ENCODE data around the gene CELA2A. TPM values are rescaled to one million over a fixed set of nuclear protein-coding genes. Genes with fewer than 3 reads are reported as not detected.
A peak's percentile ranks its signal among the peaks of the same experiment; 100 is the strongest.

Gene CELA2A
- total and polyA plus RNA-seq, 9 of the 15 experiments (the other 6 are each of a cell fraction or from before 2014, with no cell fraction given) = 0.62 TPM; not detected in 8

GRCh38 chr1:15476927-15477326, 20.4 kb downstream of the CELA2A start:
- intact Hi-C loops (cut with micrococcal nuclease) = no loop called here
- no peak overlapping the region for H3K4me2 ChIP-seq (ENCODE audit: insufficient read depth, low read length)
- TF ChIP-seq, protein P1, sequence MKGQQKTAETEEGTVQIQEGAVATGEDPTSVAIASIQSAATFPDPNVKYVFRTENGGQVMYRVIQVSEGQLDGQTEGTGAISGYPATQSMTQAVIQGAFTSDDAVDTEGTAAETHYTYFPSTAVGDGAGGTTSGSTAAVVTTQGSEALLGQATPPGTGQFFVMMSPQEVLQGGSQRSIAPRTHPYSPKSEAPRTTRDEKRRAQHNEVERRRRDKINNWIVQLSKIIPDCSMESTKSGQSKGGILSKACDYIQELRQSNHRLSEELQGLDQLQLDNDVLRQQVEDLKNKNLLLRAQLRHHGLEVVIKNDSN (CRISPR knock-in tag; IDR thresholded peaks at IDR 0.05) = no peak
- TF ChIP-seq, protein P2, sequence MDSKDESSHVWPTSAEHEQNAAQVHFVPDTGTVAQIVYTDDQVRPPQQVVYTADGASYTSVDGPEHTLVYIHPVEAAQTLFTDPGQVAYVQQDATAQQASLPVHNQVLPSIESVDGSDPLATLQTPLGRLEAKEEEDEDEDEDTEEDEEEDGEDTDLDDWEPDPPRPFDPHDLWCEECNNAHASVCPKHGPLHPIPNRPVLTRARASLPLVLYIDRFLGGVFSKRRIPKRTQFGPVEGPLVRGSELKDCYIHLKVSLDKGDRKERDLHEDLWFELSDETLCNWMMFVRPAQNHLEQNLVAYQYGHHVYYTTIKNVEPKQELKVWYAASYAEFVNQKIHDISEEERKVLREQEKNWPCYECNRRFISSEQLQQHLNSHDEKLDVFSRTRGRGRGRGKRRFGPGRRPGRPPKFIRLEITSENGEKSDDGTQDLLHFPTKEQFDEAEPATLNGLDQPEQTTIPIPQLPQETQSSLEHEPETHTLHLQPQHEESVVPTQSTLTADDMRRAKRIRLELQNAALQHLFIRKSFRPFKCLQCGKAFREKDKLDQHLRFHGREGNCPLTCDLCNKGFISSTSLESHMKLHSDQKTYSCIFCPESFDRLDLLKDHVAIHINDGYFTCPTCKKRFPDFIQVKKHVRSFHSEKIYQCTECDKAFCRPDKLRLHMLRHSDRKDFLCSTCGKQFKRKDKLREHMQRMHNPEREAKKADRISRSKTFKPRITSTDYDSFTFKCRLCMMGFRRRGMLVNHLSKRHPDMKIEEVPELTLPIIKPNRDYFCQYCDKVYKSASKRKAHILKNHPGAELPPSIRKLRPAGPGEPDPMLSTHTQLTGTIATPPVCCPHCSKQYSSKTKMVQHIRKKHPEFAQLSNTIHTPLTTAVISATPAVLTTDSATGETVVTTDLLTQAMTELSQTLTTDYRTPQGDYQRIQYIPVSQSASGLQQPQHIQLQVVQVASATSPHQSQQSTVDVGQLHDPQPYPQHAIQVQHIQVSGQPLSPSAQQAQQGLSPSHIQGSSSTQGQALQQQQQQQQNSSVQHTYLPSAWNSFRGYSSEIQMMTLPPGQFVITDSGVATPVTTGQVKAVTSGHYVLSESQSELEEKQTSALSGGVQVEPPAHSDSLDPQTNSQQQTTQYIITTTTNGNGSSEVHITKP (IDR thresholded peaks at IDR 0.05; ENCODE audit: partially characterized antibody) = peak; percentile 23
- DNase-seq (ENCODE audit: extremely low read depth in 1 of 4, low spot score in 3 of 4) (peak in 3 of 4 experiments; percentile 45 to 57 (median 45)), ATAC-seq (peak; percentile 74), FAIRE-seq (peak; percentile 29)
- H3K4me3 ChIP-seq = no peak overlapping the region
- no peak overlapping the region for H3K9ac ChIP-seq (ENCODE audit: insufficient read depth in 1 of 2, low read depth in 2 of 2, low read length in 2 of 2)
- ChIA-PET POLR2A (interaction anchor here (1.1 kb wide), 1 partner anchor 29 kb away, joined by 3 read pairs; no protein-coding TSS in a partner anchor), CTCF (ENCODE audit: low intra/inter-chr PET ratio) (interaction anchor here (0.6 kb wide), 1 partner anchor 136 kb away, joined by 3 read pairs; no protein-coding TSS in a partner anchor)
- no peaks in the 10 kb centered on the region for H3K9me3 ChIP-seq (replicated peaks; ENCODE audit: control insufficient read depth, insufficient read depth, low read depth, low read length)
- 69% methylated on average over 3 of the region's 3 CpGs for WGBS (ENCODE audit: insufficient coverage, low coverage, missing lambda C conversion rate)
- H3K4me1 ChIP-seq (replicated peaks in 1 of 2; ENCODE audit: control insufficient read depth in 2 of 2, insufficient read depth in 2 of 2, low read length in 2 of 2) = peaks cover 5 to 6% of the 10 kb centered on the region in 2 experiments; a peak in 3 of 5 replicates
- no peaks in the 10 kb centered on the region for H4K20me1 ChIP-seq (replicated peaks; ENCODE audit: control insufficient read depth, insufficient read depth, low read length)
- no peaks in the 10 kb centered on the region for H3K36me3 ChIP-seq (ENCODE audit: control insufficient read depth, insufficient read depth, low read length)
- BruUV-seq (replicated peaks) = no TSS peak
- H3K27ac ChIP-seq (ENCODE audit: extremely low read depth, low read depth, low read length) = no peak overlapping the region
- no peaks in the 10 kb centered on the region for H3K9me1 ChIP-seq (ENCODE audit: control insufficient read depth, insufficient read depth, low read length)
- no peaks in the 10 kb centered on the region for H3K79me2 ChIP-seq (ENCODE audit: control insufficient read depth, insufficient read depth, low read length)
- in situ Hi-C loops (cut with MboI) = no loop called here
- no peaks in the 10 kb centered on the region for H3K27me3 ChIP-seq (ENCODE audit: control insufficient read depth in 2 of 2, insufficient read depth in 2 of 2, low read length in 2 of 2)
- no peak overlapping the region for H2AFZ ChIP-seq (ENCODE audit: low read depth, low read length)

All from K562 (cell line).